GM12892 (cell line): ENCODE measurements around the gene CMTM8.

Experiments
- POLR2A ChIP-seq: IDR thresholded peaks from 2 replicates; pipeline ENCODE4 v1.6.1; 2011; ENCODE audit warnings: low read depth, low read length, control low read depth
- TAF1 ChIP-seq: IDR thresholded peaks from 2 replicates; pipeline ENCODE4 v1.6.1; 2011; ENCODE audit warnings: low read depth, mild to moderate bottlenecking, control low read depth, low read length, borderline replicate concordance

DNA sequence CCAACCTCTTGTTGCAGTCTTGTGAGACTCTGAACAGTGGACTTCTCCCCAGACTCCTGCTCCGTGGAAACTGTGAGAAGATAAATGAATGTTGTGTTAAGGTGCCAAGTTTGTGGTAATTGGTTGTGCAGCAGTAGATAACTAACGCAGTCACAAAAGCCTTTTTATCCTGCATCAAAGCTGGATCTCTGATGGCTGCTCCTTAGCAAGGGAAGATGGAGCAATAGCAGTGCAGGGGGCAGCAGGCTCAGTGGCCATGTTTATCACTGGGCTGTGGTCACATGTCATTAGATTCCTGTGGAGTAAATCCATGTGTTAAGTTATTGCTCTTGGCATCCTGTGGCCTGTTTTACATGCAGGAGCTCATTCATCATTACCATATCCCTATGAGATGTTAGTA, 166.7 kb downstream of the CMTM8 start:
- TF ChIP-seq POLR2A (no peak), TAF1 (no peak)
